HepG2 (cell line): ENCODE data around the gene TMEM217. TPM values are rescaled to one million over a fixed set of nuclear protein-coding genes. Genes with fewer than 3 reads are reported as not detected.

ENCODE experiments used
- AGO2 ChIP-seq: fragments of 200-400 bp; formaldehyde crosslinking; optimal IDR thresholded peaks from 2 replicates; pipeline ENCODE3; 2017; ENCODE audit warnings: mild to moderate bottlenecking, low read depth, low read length, moderate library complexity
- CBFB ChIP-seq: sonication (generic); formaldehyde crosslinking; IDR thresholded peaks from 2 replicates; pipeline ENCODE4 v1.4.0; 2020; ENCODE audit warnings: missing genetic modification reagents
- EHMT2 ChIP-seq: fragments of 200-600 bp; sonication (generic); IDR thresholded peaks from 2 replicates; pipeline ENCODE4 v1.7.0; 2017; ENCODE audit warnings: antibody characterized with exemption, low read depth, low read length, borderline replicate concordance
- ELF3 ChIP-seq: IDR thresholded peaks from 2 replicates; pipeline ENCODE4 v1.6.1; 2016; ENCODE audit warnings: missing genetic modification reagents, missing compliant biosample characterization
- HOXA3 ChIP-seq: sonication (generic); formaldehyde crosslinking; IDR thresholded peaks from 2 replicates; pipeline ENCODE4 v1.5.0; 2020; ENCODE audit warnings: missing genetic modification reagents
- MBD4 ChIP-seq: IDR thresholded peaks from 2 replicates; pipeline ENCODE4 v1.6.1; 2012; ENCODE audit warnings: low read length, inconsistent platforms, borderline replicate concordance
- NCOA5 ChIP-seq: sonication (generic); formaldehyde crosslinking; IDR thresholded peaks from 2 replicates; pipeline ENCODE4 v1.4.0; 2020; ENCODE audit warnings: missing genetic modification reagents
- NFE2 ChIP-seq: sonication (generic); formaldehyde crosslinking; IDR thresholded peaks from 2 replicates; pipeline ENCODE4 v1.4.0; 2020; ENCODE audit warnings: missing genetic modification reagents
- RARA ChIP-seq: IDR thresholded peaks from 2 replicates; pipeline ENCODE4 v1.6.1; 2016; ENCODE audit warnings: missing genetic modification reagents, missing compliant biosample characterization
- SPEN ChIP-seq: sonication (generic); formaldehyde crosslinking; IDR thresholded peaks from 2 replicates; pipeline ENCODE4 v1.5.1; 2020; ENCODE audit warnings: low read depth, mild to moderate bottlenecking, missing genetic modification reagents
- ZKSCAN8 ChIP-seq: IDR thresholded peaks from 2 replicates; pipeline ENCODE4 v1.6.1; 2016; ENCODE audit warnings: borderline replicate concordance, missing genetic modification reagents, missing compliant biosample characterization
- polyA plus RNA-seq, 8 experiments: library from polyadenylated mRNA; depleted of rRNA in 3 of 8; stranded (reverse) in 7 of 8; unstranded in 1 of 8; fragments of >200 nt; fragmentation: Illumina TruSeq in 4 of 8; extraction: Trizol in 4 of 8; gene quantifications; 2 replicates each; pipeline versions ENCODE4 v1.2.1 to v1.2.3, GENCODE V29; 2011 to 2016; ENCODE audit warnings: low read depth in 4 of 8, missing spikeins in 1 of 8, mixed read lengths in 1 of 8; ENCODE audit not compliant: insufficient read depth in 1 of 8
- total RNA-seq, 5 experiments: library from RNA; depleted of rRNA; stranded (reverse); fragments of >200 nt; fragmentation: Illumina TruSeq; extraction: Trizol; gene quantifications; 2 replicates each; pipeline ENCODE4 v1.2.3, GENCODE V29; 2016; ENCODE audit warnings: low read depth in 1 of 5
- TF ChIP-seq, protein P1 (sequence below): conservative IDR thresholded peaks from 2 replicates; pipeline ENCODE4 v1.6.1; 2018; ENCODE audit warnings: missing genetic modification reagents
- TF ChIP-seq, protein P2 (sequence below): sonication (generic); formaldehyde crosslinking; IDR thresholded peaks from 2 replicates; pipeline ENCODE4 v1.5.0; 2020; ENCODE audit warnings: missing genetic modification reagents
- TF ChIP-seq, protein P3 (sequence below): sonication (generic); formaldehyde crosslinking; IDR thresholded peaks from 2 replicates; pipeline ENCODE4 v1.8.1; 2023; ENCODE audit warnings: mild to moderate bottlenecking, moderate library complexity, missing genetic modification reagents
- TF ChIP-seq, protein P4 (sequence below): sonication (generic); formaldehyde crosslinking; IDR thresholded peaks from 2 replicates; pipeline ENCODE4 v1.9.0; 2022; ENCODE audit warnings: low read depth, missing genetic modification reagents
- TF ChIP-seq, protein P5 (sequence below): IDR thresholded peaks from 2 replicates; pipeline ENCODE4 v1.6.1; 2016; ENCODE audit warnings: low read depth, control low read depth
- TF ChIP-seq, protein P6 (sequence below): IDR thresholded peaks from 2 replicates; pipeline ENCODE4 v1.6.1; 2016; ENCODE audit warnings: missing genetic modification reagents, missing compliant biosample characterization
- TF ChIP-seq, protein P7 (sequence below): sonication (generic); formaldehyde crosslinking; conservative IDR thresholded peaks from 2 replicates; pipeline ENCODE4 v1.4.0; 2020; ENCODE audit warnings: missing genetic modification reagents

The TMEM217 gene
- total and polyA plus RNA-seq, 2 of the 13 experiments (the other 11 are each of a cell fraction or from before 2014, with no cell fraction given), result 2.3 to 3.4 TPM

DNA sequence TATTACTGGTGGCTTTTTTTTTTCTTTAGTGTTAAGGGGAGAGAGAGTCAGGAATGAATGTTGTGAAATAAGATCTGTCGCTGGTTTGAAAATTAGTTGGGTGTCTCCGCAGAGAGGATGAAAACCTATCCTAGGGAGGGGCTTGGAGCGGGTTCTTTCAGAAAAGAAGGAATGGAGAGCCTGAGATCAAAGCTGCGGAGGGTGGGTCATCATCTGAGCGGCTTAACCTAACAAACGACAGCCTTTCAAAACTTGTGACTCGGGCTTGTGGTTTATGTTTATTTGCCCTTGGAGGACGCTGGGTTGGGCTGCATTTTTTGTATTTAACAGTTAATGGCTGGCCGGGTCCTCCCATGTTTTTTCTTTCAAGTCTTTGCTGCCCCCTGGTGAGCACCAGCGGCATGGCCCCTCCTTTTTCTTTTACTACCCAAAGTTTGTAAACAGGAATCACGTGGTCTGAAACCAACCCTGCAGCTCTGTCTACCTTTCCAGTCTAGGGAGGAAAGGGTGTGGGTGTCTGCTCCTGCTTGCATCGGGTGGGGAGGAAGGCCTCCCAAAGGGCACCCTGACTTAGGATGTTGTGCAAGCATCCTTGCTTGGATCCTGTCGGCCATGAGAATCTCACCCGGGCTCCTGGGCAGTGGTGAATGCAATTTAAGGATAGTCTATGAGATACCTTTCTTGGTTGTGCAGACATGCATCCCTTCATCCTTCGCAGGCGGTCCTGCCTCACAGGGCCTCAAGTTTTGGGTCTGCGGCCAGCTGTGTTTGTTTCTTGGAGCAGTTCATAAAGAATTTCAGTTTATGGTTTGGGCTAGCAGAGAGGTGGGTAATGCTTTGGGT, 85.8 kb downstream of the TMEM217 start (continued):
- TF ChIP-seq, protein P1, sequence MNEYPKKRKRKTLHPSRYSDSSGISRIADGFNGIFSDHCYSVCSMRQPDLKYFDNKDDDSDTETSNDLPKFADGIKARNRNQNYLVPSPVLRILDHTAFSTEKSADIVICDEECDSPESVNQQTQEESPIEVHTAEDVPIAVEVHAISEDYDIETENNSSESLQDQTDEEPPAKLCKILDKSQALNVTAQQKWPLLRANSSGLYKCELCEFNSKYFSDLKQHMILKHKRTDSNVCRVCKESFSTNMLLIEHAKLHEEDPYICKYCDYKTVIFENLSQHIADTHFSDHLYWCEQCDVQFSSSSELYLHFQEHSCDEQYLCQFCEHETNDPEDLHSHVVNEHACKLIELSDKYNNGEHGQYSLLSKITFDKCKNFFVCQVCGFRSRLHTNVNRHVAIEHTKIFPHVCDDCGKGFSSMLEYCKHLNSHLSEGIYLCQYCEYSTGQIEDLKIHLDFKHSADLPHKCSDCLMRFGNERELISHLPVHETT (CRISPR knock-in tag), result no peak
- TF ChIP-seq, protein P2, sequence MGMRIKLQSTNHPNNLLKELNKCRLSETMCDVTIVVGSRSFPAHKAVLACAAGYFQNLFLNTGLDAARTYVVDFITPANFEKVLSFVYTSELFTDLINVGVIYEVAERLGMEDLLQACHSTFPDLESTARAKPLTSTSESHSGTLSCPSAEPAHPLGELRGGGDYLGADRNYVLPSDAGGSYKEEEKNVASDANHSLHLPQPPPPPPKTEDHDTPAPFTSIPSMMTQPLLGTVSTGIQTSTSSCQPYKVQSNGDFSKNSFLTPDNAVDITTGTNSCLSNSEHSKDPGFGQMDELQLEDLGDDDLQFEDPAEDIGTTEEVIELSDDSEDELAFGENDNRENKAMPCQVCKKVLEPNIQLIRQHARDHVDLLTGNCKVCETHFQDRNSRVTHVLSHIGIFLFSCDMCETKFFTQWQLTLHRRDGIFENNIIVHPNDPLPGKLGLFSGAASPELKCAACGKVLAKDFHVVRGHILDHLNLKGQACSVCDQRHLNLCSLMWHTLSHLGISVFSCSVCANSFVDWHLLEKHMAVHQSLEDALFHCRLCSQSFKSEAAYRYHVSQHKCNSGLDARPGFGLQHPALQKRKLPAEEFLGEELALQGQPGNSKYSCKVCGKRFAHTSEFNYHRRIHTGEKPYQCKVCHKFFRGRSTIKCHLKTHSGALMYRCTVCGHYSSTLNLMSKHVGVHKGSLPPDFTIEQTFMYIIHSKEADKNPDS (CRISPR knock-in tag), result no peak
- peak; percentile 100 for TF ChIP-seq CBFB (CRISPR knock-in tag)
- TF ChIP-seq MBD4, result no peak
- no peak for TF ChIP-seq AGO2
- TF ChIP-seq, protein P3, sequence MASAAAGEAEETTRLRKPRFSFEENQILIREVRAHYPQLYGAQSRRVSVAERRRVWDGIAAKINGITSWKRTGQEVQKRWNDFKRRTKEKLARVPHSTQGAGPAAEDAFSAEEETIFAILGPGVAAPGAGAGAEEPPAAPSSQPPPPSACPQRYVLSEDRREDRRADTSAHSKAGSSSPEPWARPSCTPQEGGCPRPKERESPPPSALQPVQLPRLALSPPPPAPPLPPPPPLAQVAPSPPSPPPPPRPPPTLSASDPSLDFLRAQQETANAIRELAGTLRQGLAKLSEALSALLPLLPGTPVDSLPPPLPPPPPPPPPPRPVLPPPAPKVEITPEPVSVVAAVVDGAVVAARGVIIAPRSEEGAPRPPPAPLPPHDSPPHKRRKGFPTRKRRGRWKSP (CRISPR knock-in tag), result peak; percentile 79; the same call in 1 of the 2 replicates
- TF ChIP-seq, protein P4, sequence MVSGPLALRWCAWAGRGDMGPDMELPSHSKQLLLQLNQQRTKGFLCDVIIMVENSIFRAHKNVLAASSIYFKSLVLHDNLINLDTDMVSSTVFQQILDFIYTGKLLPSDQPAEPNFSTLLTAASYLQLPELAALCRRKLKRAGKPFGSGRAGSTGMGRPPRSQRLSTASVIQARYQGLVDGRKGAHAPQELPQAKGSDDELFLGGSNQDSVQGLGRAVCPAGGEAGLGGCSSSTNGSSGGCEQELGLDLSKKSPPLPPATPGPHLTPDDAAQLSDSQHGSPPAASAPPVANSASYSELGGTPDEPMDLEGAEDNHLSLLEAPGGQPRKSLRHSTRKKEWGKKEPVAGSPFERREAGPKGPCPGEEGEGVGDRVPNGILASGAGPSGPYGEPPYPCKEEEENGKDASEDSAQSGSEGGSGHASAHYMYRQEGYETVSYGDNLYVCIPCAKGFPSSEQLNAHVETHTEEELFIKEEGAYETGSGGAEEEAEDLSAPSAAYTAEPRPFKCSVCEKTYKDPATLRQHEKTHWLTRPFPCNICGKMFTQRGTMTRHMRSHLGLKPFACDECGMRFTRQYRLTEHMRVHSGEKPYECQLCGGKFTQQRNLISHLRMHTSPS (CRISPR knock-in tag), result peak; percentile 33; the same call in 1 of the 2 replicates
- TF ChIP-seq, protein P5, sequence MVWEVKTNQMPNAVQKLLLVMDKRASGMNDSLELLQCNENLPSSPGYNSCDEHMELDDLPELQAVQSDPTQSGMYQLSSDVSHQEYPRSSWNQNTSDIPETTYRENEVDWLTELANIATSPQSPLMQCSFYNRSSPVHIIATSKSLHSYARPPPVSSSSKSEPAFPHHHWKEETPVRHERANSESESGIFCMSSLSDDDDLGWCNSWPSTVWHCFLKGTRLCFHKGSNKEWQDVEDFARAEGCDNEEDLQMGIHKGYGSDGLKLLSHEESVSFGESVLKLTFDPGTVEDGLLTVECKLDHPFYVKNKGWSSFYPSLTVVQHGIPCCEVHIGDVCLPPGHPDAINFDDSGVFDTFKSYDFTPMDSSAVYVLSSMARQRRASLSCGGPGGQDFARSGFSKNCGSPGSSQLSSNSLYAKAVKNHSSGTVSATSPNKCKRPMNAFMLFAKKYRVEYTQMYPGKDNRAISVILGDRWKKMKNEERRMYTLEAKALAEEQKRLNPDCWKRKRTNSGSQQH (CRISPR knock-in tag), result no peak
- TF ChIP-seq NCOA5, result no peak
- TF ChIP-seq RARA (CRISPR knock-in tag), result peak; percentile 78
- peak; percentile 43 for TF ChIP-seq ELF3 (CRISPR knock-in tag)
- TF ChIP-seq, protein P6, sequence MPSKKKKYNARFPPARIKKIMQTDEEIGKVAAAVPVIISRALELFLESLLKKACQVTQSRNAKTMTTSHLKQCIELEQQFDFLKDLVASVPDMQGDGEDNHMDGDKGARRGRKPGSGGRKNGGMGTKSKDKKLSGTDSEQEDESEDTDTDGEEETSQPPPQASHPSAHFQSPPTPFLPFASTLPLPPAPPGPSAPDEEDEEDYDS, result peak; percentile 70; the same call in 1 of the 2 replicates
- TF ChIP-seq, protein P7, sequence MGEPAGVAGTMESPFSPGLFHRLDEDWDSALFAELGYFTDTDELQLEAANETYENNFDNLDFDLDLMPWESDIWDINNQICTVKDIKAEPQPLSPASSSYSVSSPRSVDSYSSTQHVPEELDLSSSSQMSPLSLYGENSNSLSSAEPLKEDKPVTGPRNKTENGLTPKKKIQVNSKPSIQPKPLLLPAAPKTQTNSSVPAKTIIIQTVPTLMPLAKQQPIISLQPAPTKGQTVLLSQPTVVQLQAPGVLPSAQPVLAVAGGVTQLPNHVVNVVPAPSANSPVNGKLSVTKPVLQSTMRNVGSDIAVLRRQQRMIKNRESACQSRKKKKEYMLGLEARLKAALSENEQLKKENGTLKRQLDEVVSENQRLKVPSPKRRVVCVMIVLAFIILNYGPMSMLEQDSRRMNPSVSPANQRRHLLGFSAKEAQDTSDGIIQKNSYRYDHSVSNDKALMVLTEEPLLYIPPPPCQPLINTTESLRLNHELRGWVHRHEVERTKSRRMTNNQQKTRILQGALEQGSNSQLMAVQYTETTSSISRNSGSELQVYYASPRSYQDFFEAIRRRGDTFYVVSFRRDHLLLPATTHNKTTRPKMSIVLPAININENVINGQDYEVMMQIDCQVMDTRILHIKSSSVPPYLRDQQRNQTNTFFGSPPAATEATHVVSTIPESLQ (CRISPR knock-in tag), result no peak; the same call in 1 of the 2 replicates
- TF ChIP-seq NFE2 (CRISPR knock-in tag), result no peak
- peak; percentile 78; the same call in 1 of the 2 replicates for TF ChIP-seq HOXA3 (CRISPR knock-in tag)
- no peak; the same call in 1 of the 2 replicates for TF ChIP-seq SPEN
- no peak for TF ChIP-seq EHMT2
- TF ChIP-seq ZKSCAN8 (CRISPR knock-in tag), result peak; percentile 50; the same call in 1 of the 2 replicates
